ENCODE measurements around the gene DYRK1A.

Gene DYRK1A

DNA sequence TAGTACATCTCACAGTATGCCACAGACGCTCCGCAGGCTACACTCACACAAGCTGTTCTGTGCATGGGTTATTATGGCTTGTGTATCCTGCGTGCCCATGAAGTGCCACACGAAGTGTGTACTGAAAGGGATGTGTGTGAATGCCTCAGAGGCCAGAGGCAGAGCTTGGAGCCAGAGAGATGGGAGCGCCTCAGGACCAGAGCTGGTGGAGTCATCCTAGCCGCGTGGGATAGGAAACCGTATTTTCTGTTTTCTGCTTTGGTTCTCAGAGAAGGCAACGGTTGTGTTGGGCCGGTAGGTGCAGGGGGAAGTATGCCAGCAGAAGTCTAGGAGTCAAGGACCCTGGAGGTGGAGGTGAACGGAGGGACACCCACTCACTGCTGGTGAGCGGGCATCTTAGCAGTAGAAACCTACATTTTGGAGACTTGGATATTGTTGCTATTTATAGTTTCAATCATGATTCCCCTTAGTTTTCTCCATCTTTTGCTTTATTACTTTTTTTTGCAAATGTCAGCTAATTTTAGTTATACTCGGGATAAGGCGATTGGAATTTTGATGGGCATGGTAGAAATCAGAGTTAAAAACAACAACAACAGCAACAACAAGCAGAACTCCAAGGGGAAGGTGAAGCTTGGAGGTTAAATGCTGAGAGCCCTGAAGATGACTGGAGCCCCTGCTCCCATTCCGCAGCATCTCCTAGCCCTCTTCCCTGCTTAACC is 188.2 kb downstream of the DYRK1A start:
- no peak for DNase-seq

DNA sequence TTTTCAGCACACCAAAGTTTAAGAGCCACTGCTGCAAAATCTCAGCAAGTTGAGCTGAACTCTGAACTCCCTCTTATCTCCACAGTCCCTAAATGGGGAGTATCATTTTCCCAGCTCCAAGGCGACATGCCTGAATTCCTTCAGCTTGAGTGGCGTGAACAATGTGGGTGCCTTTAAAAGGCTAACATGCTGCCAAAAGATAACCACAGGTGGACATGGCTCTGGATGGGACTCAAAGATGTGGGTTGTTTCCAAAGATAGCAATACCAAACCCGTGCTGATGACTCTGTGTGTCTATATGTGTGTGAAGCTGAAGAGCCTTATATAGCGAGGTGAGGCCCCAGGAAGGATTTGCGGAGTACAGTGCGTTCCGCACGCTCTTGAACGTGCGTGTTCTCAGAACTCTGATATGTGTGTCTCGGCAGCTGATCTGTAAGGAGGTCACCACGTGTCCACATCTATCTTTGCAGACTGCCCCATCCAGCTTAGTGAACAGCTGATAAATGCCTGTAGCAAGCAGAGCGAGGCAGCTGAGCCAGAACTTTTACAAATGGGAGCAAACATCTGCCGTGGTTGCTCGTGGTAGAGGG is 189.2 kb downstream of the DYRK1A start:
- DNase-seq: no peak

DNA sequence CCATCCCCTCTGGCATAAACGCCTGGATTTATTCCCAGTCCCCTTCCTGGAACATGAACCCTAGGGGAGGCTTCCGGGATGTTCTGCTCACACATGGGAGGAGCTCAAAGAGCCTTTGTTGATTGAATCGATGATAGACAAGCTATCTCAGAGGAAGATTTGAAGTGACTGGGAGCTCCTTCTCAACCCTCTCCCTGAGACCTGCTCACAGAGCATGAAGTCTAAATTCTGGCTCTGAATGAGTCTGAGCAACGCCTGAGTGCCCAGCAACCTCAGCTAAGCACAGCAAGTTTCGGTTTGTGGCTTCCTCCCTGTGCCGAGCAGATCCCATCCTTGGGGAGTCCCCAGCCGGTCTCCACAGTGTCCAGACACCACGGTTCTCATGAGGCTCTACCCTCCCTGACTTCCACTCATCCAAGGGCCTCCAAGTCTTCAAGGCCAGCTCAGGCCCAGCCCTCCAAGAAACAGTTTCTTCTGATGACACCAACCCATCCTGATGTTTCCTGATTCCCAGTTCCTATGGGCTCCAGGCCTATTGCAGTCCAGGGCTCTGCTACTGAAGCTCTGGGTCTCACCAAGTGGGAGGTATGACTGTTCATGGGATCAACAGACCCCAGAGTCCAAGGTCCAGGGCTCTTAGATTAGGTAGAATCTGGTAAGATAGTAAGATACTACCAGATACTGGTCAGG is 190.8 kb downstream of the DYRK1A start:
- no peak for DNase-seq

DNA sequence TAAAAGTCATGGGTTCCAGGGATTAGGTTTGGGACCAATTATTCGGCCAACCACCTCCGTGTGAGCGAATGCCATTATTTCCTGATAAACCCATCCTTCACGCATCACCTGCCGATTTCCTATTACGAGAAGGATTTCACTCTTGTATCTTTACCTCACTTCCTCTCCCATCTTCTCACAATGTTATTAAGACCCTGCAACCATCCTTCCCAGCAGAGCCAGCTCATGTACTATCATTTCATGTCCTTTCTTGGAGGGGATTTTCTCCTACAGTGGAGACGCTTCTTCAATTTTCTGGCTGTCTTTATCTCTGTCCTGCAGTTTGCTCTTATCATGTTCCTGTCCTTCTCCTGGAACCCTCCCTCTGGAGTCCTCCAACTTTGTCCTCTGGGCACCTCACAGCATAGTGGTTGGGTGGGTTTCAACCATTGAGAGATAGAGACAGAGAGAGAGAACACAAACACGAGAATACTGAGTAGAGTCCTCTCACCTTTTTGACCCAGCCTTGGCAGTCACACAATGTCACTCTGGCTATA is 192.2 kb downstream of the DYRK1A start:
- DNase-seq: no peak

DNA sequence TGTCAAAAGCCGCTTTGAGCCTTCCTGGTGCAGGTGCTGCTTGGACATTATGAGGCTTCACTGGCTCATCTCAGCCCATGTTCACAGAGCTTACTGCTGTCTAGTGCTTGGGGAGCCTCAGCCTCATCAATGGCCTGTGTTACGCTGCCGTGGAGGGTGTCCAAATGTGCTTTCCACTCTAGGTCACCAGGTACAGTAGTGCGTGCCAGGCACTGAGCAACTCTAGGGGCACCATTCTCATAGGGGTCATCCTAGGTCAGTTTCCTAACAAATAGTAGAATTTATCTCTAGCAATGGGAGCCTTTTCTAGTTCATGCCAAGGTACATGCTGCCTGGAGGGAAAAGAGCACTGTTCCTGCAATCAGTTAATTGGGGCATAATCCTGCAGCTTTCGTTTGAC is 193.8 kb downstream of the DYRK1A start:
- DNase-seq: no peak

DNA sequence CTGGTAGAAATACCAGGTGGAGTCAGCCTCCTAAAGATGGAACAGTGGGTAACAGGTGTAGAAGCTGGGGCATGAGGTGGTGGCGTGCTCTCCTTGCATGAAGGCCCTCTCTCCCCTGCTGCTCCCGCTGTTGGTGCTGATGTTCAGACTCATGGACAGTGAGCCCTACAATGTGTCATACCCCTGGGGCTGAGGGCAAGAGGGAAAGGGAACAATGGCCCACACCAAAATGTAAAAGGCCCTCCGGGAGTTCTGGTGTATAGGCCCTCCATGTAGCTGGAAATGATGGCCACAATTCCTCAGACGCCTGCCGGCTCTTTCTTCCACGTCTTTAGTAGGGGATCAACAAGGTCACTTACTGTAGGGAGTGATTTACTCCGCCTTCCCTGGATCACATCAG is 194.9 kb downstream of the DYRK1A start:
- DNase-seq: no peak

DNA sequence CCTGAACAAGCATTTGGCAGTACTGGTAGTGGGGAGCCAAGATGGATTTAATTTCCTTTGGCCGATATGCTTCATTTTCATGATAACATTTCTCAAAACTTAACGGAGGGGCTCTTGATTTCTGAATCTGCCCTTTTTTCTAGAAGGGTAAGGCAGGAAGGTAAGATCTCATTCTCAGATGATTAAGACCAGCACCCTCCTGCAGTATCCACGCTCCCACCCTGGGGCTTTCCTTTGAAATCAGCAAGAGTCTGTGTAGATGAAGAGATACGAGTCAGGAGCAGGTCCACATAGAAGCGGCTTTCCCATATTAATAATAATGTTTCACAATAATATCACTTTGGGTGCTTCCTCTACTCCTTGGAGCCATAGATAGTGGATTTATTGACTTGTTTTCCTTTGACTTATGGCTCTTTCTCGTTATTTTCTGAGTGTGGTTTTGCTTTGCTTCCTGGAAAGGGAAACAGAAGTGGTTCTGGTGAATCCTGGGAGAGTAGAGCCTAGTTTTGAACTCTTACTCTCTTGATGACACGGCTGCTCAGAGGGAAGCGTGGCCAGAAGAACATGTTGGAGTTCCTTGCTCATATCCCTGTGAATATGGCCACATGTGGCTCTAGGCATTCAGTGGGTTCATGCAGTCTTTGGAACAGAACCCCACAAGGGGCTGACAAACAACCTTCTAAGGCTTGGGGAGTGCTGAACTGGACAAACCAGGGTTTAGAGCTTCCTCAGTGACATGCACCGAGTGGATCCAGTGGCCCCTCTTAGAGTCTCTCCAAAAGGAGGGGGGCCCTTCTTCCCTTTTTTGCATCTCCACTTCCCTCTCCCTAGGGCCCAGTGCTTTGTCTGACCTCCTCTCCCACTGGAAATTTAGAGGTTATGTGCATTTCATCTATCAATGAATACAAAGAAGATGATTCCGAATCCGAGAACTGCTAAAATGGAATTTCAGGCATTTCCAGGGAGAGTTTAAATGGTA is 195.7 kb downstream of the DYRK1A start:
- no peak for DNase-seq

DNA sequence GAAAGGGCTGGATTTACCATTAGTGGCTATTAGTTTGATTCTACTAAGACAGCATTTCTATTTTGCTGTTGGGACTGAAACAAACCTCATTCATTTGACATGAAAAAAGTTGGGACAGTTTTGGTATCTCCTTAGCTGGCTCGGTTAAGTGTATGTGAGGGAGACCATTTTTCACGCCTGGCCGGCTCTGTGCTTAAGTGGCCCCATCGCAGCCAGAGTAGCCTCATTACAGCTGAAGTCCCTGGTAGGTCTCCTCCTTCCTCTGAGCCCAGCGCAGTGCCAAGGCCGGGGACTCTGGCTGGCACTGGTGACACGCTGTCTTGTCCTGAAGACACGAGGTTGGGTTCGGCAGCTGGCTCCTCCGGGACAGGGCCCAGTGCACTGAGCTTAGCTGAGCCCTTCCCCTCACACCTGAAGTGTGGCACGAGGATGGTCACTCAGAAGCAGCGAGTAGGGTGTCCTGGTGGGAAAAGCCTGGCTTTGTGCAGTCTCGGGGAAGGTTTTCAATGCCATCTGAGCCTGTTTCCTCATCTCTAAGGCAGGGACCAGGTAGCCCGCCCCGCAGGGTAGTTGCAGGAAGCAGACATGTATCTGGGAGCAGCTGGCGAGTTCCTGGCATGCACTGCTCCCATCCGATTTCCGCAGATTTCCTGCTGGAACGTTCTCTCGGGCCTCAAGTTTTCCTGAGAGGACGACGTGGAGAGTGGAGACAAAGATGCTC is 196.5 kb downstream of the DYRK1A start:
- DNase-seq: no peak

DNA sequence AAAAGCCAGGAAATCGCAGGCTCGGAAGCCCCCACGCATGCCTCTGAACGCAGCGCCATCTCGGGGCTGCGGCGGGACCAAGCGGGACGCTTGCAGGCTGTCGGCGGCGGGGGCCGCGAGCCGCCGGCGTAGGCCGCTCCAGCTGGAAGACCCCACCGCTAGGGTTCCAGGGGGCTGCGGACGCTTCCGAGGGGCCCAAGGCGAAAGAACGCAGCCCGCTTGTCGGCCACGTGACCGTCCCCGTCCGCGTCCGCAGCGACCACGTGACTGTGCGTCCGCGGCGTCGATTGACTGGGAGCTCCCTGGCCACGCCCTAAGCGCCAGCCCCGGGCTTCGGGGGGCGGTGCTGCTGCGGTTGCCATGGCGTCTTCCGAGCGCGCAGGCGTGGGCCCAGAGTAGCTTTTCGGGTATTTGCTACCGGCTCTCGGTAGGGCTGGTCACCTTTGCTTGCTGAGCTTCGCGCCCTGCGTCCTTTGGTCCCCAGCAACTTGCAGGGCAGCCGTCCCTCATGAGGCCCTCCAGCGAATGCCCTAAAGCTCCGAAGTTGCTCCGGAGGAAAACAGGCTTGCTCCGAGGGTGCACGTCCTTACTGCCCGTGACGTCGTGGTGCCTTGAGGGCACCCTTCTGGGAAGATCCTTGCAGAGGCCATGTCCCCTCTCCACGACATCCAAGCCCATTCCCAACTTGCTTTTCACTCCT is 197.2 kb downstream of the DYRK1A start:
- no peak for DNase-seq

DNA sequence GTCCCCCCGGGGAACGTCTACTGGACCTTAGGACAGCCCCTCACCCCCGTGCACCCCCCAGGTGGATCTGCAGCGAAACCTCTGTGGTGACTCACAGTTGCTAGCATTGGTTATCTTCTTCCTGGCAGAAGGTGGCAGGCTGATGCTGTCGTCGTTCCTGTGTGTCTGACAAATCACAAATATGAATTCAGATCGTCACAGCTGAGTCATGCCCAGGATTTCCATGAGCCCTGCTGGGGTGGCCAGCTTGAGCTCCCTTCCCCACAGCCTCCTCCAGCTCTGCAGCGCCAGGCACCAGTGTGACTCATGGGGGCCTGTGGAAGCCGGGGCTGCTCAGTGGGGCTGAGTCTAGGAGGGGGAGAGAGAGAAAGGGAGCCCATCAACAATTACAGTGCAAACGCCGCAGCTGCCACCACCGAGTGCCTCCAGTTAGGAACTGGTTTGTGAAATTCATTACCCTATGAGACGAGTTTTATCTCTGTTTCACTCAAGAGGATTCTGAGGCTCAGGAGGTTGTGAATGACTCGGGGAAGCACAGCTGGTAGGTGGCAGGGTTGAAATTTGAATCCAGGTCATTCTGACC is 197.9 kb downstream of the DYRK1A start:
- no peak for DNase-seq

DNA sequence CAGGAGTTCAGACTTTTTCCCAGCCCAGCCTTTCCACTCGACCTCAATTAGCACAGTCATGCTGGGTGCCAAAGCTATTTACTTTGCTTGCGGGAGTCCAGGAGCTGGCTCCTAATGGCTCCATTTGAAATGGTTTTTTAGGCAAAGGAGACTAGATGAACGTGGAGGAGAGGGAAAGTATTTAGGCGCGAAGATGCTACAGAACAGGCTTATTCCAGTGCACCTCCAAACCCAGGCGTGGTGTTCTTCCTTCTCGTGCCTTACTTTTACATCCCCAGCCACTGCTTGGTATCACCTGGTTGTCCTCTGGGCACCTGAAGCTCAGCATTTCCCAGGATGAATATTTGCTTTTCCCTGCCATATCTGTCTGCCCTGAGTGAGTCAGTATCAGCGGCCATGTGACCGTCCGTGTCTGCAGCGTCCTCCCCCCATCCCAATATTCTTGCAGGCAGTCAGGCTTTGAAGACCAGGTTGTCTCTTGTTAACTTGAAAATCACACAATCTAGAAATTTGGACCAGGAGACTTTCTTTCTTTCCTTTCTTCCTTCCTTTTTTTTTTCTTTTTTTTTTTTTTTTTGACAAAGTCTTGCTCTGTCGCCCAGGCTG is 198.5 kb downstream of the DYRK1A start:
- no peak for DNase-seq

DNA sequence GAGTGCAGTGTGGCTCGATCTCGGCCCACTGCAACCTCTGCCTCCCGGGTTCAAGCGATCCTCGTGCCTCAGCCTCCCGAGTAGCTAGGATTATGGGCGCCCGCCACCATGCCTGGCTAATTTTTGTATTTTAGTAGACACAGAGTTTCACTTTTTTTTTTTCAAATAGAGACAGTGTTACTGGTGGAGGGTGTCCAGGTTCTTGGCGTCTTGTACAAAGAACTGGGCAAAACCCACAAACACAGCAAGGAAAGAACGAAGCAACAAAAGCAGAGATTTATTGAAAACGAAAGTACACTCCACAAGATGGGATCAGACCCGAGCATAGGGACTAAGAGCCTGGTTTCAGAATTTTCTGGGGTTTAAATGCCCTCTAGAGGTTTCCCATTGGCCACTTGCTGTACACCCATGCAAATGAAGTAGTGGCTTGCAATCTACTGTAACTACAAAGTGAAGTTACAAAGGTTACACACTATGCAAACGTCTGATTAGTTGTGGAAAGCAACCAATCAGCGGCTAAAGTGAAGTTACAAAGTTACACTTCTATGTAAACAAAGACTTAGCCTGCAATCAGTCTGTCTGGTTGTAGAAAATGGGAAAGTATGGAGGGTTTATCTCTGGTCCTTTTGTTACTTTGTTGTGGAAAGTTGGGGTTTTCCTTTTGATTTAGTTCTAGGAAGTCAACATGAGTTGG is 199.1 kb downstream of the DYRK1A start:
- DNase-seq: no peak

DNA sequence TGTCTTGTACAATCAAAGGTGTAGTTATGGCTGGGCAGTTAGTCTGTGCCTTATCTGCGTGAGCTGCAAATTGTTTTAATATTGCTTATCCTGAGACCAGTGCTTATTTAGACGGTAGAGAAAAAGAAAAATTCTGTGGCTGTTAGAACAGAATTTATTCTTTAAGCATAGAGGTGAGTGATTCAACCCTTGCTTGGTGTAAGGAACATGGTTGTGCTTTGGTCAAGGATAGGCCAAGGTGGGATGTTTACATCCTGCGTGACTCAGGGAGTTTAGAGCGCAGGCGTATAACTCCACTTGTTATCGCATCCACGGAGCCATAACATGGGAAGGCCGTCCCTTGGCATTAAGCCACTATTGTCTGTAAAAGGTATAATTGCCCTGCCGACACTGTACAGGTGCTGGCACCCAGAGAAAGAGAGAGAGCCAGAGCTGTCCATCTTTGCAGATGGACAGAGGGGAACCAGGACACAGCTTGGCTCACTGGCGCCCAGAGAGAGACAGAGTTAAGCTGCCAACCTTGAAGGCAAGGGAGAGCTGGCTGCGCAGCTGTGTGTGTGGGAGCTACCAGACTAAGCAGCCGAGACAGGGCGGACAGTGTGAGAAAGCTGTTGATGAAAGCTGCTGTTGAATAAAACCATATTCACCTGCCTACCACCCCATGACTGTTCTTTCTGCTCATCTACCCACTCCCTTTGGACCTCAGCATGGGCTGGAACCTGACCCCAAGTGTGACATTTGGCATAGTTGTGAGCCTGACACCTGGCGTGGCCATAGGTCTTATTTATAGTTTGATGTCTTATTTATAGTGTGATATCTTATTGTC is 200.4 kb downstream of the DYRK1A start:
- no peak for DNase-seq

DNA sequence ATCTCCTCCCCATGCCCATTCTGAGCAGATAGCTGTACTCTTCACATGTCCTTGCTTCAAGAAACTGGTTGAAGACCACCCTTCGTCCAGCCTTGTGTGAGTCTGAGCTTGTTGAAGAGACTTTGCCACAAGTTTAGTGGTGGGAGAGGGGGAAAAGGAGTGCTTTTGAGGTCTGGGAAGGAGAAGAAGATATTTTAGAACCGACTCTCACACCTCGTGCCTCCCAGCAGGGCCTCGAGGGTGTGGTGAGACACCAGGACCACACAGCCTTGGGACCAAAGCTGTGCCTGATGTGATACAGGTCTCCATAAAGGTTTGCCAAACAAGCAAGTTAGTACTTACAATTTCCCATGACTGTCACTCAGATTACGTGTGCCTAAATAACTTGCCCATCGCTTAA is 201.8 kb downstream of the DYRK1A start:
- DNase-seq: no peak

DNA sequence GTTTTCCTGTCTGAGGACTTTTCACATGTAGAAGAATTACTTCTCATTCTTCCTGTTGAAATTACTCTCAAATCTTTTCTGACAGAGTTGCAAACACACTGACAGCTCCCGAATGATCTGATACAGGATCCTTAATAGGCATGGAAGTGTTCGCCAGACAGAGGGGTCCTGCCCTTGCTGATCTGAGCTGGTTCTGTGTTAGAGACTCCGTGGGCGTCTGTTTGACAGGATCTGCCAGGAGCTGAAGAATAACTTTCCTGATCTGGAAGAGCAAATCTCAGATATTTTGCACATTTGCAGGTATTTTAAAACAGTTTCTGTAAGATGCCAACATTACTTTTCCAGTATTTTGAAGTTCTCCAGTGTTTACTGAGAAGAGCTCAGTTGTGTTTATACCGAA is 202.3 kb downstream of the DYRK1A start:
- no peak for DNase-seq

DNA sequence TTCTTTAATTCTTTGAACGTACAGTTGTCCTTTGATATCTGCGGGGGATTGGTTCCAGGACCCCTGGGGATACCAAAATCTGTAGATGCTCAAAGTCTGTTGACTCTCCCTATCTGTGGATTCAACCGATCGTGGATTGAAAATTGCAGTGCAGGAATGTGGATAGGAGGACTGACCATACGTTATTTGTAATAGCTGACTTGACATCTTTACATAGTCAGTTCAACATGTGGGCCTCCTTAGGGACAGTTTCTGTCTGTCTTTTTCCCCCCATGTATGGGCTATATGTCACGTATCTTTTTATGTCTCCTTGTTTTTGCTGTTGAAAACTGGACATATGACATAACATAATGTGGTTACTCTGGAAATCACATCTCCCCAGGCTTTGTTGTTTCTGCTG is 204.9 kb downstream of the DYRK1A start:
- no peak for DNase-seq

DNA sequence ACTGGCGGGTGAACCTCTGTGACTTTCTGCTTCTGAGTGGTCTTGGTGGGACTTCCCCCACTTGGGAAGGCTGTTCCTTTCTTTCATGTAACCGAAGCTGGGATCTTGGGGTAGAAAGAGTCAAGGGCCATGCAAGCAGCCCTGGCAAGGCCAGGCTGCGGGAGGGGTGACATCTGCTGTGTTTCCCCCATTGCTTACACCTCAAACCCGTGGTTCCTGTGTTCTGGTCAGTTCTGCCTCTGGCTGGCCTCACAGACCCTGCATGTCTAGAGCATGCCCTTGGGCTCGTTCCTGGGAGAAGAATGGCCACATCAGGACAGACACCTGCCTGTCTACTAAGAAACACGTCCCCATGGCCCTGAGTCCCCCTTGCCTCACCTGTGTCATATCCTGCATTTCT is 207.7 kb downstream of the DYRK1A start:
- DNase-seq: no peak

DNA sequence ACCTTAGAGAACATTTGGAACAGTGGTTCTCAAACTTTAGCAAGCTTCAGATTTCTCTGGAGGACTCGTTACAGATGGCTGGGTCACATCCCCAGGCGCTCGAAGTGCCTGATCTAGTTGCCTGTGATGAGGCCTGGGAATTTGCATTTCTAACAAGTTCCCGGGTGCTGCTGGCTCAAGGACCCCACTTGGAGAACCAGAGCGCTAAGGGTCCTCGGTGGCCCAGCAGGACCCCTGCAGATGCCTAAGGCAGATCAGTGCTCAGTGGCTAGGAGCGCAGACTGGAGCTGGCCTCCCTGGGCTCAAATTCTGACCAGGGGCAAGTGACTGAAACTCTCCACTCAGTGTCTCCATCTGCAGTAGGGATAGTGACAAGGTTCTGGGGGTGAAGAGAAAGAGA is 208.2 kb downstream of the DYRK1A start:
- DNase-seq: no peak

DNA sequence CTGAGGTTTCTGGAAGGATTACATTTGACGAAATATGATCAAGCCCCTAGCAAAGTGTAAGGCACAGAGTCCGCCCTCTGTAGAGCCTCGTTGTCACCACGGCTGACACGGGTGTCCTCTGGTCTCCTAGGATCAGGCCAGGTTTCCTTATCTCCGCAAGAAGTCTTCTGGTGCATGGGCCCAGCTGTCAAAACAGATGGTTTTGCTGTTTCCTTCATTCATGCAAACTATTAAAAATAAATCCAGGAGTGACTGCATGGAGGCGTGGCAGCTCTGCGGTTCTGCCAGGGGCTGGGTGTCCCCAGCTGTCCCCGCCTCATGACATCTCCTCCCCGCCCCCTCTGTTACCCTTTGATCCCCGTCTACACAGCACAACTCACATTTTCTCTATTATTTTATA is 209.0 kb downstream of the DYRK1A start:
- DNase-seq: no peak

Data from cortex of kidney (tissue), 1 donor.